Stimulated activated CD4-positive, alpha-beta T cell treated with anti-CD3 and anti-CD28 coated beads, Interleukin-1b, Interleukin-23, amount 100 ng/mL, for 24 hours (primary cell): Measurements from ENCODE around the gene UBALD2.
A peak's percentile ranks its signal among the peaks of the same experiment; 100 is the strongest.
"Not testable (repeated sequence)": the region's sequence is repeated elsewhere in the genome, so short reads cannot be mapped to it uniquely, and the experiment has no call there.

Source experiments
- DNase-seq, 4 experiments: peaks; one replicate each; pipeline ENCODE4 v3.0.0-alpha.2; 2020; ENCODE audit warnings: low read depth in 4 of 4, low spot score in 1 of 4

Gene UBALD2

DNA sequence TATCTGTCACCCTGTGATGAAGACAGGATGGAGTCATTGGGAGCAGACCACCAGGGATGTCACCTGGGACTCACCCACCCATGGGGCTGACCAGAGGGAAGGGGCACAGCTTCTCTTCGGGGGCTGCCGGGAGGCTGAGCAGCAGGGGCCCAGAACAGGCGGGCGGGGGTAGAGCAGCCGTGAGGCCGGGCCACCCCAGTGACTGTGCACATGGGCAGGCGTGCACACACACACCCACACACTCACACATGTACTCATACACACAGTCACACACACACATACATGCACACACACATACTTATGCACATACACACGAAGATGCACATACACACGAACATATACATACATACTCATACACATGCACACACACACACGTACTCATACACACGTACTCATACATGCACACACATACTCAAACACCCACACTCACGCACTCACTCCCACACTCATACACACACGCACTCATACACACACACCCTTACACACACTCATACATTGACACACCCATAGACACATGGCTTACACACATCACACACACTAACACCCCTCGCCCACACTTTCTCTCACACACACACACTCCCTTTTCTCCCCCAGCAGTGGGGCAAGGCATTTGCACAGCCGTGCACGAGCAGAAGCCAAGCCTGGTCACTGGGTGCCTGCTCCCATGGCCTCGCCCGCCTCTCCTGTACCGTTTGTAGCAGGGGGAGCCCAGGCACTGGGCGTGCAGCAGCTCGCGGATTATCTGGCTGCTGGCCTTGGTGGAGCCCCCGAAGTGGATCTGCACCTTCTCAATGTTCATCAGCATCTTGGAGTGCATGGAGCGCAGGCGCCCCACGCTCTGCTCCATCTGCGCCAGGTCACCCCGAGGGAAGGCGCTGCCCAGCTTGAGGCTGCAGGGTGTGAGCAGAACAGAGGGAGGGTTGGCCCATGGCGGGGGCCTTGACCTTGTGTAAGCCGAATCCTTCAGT lies 12.4 kb downstream of the UBALD2 start:
- DNase-seq: no peak

DNA sequence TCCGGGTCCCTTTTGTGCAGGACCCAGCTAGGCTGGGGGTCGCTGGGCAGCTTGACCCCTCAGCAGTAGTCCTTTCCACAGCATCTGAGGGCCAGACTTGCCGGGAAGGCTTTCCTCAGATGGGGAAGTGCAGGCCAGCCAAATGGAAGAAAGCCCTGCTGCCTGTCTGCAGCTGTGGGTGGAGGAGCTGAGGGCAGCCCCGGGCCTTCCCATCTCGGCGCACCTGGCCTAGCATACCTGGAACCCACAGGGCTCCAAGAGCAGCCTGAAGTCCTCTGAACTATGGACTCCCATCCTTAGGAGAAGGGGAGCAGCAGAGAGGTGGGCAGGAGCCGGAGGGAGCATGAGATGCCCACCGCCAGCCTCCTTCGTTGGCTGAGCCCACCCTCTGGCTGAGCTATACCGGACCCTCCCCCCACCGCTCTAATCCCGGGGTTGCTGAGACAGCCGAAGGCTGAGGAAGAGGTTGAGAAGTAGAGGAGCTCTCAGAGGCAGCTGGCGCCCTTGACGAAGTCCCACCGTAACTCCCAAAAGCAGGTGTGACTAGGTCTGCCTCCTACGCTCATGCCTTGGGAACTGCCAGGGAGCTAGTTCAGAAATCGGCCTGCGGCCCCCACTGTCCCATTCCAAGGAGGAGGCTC lies 13.2 kb downstream of the UBALD2 start:
- DNase-seq: no peak

- DNase-seq: peak; percentile 76 to 82 (median 81)
Observed at GRCh38 chr17:76278952-76279741, 14.0 kb downstream of the UBALD2 start.

DNA sequence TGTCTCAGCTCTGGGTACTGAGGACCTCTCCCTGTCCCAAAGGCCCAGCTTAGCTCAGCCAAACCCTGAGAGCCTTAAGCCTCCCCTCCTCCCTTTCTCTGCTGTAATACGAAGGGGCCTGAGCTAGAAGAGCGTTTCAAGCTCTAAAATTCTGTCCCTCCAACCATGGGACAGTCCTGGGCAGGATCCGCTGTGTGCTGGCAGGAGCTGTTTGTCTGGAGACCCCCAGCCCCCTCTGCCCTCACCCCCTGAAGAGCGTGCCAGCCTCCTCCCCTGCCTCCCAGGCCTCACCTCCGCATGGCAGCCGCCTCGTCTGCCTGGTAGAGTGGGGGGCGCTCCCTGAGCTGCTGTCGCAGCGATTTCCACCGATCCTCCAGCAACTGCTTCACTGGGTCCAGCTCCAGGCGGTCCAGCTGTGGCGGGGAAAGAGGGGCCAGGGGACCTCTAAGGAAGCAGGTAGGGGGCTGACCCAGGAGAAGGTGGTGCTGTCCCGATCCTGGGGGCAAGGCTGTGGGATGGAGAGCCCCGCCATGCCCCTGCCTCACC lies 14.7 kb downstream of the UBALD2 start:
- no peak for DNase-seq

DNA sequence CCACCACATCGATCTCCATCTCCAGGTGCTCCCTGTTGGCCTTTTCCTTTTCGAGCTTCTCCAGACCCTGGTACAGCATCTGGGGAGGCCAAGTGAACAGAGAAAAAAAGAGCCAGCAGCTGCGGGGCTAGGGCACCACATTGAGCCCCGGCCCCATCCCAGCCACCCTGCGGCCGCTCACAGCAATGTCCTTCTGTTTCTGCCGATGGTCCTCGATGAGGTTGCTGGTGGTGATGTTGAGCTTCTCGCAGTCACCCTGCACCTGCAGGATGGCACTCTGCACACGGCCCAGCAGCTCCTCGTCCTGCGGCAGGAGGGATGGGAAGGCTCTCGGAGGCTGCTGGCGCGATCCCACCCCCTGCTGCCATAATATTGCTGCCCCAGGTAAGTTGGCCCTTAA lies 15.5 kb downstream of the UBALD2 start:
- DNase-seq: no peak

DNA sequence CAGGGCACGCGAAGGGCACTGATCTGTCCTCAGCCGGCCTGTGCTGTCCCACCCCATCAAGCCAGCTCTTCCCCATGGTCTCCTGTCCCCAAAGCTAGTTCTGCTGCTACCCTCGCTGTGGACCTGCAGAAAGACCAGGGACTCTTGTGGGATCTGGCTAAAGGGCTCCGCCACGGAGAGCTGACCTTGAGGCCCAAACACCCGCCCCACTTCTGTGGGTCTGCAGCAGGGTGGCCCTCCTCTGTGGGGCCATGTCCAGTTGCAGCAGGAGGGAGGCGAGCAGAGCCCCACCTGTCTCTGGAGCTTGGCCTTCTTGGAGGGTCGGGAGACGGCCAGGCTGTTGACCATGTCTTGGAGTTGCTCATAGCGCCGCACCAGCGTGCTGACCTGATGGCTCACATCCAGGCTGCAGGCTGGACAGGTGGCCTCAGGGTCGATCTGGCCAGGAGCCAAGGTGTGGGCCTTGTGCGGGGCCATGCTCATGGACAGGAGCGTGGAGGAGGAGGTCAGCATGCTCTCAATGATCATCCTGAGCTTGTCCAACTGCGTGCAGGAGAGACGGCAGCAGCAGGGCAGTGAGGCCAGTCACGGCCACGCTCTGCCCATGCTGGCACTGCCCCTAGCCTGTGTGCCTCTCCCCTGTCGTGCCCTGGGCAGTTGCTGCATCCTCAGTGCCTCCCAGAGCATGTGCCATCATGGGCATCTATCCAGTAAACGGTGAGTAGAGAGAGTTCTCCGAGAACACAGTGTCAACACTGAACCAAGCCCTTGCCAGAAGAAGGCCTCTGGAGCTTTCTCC lies 16.6 kb downstream of the UBALD2 start:
- no peak for DNase-seq

DNA sequence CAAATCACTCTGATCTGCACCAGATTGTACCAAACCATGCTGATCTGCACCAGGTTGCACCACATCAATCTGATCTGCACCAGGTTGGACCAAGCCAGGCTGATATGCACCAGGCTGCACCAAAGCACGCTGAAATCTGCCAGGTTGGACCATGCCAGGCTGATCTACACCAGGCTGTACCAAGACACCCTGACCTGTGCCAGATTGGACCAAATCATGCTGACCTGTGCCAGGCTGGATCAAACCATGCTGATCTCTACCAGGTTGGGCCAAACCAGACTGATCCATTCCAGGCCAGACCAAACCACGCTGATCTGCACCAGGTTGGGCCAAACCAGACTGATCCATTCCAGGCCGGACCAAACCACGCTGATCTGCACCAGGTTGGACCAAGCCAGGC lies 27.4 kb downstream of the UBALD2 start:
- no peak for DNase-seq

DNA sequence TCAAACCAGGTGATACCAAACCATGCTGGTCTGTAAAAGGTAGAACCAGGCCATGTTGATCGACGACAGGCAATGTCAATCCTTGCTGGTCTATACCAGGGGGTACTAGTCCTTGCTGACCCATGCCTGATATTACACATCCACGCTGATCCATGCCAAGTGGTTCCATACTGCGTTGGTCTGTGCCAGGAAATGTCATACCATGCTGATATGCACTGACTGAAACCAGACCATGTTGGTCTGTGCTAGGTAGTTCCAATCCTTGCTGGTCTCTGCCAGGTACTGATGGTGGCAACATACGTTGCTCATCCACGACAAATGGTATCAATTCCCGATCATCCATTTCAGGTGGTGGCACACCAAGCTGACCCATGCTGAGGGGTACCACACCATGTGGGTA lies 28.0 kb downstream of the UBALD2 start:
- no peak for DNase-seq

DNA sequence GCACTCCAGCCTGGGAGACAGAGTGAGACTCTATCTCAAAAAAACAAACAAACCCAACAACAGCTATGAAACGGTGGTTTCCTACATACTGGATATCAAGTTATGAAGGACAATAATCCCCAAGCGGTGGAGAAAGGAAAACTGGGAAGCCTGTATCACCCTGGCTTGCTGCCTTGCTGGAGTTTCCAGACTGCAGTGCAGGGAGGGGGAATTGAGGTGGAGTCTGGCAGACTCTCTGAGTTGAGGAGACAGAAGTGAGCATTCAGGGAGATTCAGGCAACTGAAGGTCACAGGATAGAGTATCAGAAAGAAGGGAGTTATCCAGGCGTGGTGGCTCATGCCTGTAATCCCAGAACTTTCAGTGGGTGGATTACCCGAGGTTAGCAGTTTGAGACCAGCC lies 31.0 kb downstream of the UBALD2 start:
- no peak for DNase-seq

DNA sequence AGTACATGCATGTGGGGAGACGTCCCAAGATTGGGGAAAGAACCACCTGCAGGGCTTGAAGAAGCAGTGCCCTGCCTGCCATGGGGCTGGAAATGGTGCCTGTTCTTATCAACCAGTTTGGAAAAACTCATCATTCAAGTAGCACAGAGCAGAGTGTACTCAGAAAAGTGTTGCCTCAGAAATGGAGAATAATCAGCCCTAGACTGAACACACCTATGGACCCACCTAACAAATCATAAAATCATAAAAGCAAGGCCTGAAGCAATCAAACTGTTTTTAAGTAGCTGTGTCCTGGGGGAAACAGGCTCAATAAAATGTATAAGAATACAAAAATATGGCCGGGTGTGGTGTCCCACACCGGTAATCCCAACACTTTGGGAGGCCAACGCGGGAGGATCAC lies 31.7 kb downstream of the UBALD2 start:
- no peak for DNase-seq

DNA sequence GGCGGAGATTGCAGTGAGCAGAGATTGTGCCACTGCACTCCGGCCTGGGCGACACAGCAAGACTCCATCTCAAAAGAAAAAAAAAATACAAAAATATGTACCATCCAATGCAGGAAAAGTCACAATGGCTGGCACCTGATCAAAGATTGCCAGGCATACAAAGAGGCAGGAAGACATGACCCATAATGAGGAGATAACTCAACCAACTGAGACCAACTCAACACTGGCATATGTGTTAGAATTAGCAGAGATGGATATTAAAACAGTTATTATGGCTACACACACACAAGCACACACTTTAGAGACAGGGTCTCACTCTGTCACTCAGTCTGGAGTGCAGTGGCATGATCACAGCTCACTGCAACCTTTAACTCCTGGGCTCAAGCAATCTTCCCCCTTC lies 32.3 kb downstream of the UBALD2 start:
- no peak for DNase-seq

DNA sequence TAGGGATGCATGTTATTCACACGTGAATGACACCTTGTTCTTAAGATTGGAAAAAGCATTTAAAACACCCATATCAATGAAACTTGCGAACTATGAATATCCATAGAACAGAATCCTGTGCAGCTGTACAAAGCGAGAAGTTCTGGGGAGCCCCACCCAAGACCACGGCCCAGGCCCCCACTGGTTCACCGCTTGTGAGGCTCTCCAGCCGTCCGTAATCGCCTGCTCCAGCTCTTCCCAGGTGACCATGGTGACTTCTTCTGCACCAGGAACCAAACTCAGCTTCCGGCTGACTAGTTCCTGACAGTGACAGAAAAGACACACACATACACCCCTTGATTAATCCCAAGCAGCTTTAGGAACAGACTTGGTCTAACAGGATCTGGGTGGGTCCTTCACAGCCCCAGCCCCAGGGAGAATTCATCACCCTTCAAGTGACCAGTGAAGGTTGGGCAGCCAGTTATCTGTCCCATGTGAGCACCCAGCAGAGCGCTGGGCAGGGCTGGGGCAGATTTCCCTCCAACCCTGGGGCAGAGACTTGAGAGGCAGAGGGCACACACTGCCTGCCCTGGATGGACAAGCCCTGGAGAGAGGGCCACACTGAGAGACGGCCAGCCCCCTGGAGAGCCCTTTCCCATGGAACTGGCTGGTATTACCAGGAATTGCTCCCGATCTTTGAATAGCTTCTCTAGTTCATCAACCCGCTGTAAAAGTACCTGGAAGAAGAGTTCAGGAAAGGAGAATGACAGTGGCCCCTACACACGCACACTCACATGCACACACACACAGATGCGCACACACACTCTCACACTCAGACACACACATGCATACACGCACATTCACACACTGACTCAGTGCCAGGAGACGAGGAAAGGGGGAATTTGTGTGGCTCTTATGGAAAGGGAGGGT lies 39.3 kb downstream of the UBALD2 start:
- no peak for DNase-seq

- not testable (repeated sequence) for DNase-seq
Observed at GRCh38 chr17:76305135-76305454, 39.9 kb downstream of the UBALD2 start.

DNA sequence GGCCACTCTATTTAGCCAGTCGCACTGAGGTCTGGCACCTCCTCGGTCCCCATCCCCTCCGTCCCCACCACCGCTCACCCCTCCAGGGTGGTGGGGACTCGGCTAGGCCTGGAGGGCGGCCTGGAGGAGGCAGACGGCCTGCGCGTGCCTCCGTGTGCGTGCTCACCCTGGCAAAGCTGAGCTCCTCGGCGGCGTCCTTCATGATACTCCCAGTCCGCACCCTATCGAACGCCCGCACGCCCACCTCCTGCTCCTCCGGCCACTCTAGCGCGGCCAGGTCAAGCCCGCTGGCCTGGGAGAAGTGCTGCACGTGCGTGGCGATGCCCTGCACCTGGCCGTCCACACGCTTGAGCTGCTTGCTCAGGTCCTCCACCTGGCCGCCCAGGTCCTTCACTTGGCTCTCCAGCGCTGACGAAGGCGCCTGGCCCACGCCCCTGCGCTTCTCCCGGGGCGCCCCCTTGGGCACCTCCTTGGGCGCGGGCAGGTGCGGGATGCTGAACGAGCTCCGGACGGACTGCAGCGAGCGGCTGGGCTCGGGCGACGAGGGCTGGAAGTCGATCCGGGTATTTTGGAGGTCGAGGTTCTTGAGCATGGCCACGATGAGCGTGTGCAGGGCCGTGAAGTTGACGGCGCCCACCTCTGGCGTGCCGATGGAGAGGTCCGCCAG lies 42.3 kb downstream of the UBALD2 start:
- no peak for DNase-seq

- DNase-seq: no peak
Observed at GRCh38 chr17:76307966-76308338, 42.8 kb downstream of the UBALD2 start, which contains the start of gene QRICH2. Gene QRICH2 (minus strand): TSS chr17:76308276. CDS start chr17:76307998, 278 bp downstream.

GRCh38 chr17:76309461-76309860 lies 44.3 kb downstream of the UBALD2 start:
- no peak for DNase-seq

DNA sequence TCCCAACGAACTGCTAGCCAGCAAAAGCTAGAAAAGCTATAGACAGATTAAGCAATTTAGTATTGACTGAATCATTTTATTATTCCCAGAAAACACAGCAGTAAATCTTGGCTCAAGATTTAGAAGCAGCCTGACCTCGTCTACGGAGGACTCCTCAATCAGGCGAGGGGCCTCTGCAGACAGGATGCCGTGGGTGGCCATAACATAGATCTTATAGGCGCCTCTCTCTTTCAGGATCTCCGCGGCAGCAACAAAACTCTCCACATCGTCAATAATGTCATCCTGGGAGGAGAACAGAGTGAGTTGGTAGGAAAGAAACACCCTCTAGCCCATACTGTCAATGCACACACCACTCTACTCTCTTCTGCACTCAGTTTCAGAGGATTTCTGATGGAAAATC lies 47.6 kb downstream of the UBALD2 start:
- DNase-seq: no peak

DNA sequence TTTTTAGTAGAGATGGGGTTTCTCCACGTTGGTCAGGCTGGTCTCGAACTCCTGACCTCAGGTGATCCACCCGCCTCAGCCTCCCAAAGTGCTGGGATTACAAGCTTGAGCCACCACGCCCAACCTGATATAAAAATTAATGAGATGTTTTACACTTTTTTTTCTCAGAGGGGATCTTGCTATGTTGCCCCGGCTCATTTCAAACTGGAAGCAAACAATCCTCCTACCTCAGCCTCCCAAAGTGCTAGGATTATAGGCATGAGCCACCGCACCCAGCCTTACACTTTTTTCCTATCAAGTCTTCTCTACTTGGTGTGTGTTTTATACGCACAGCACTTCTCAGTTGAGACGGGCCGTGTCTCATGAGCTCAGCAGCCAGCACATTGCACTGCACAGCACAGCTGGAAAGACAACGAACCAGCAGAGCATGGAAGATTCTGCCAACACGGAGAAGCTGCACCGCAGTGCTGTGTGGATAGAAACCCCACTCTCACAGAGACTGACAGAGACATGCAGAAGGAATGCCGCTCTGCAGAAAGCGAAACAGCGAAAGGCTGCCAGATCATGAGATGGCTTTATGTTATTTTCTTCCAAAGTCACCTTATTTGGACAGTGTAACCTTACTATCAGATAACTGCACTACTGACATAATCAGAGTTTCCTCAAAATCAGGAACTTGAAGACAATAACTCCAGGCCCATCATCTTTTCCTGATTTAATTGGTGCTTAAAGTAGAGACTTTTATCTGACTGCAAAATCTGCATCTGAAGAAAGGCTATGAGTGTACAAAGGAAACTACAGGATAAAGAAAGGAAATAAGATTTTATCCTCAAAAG lies 49.5 kb downstream of the UBALD2 start:
- no peak for DNase-seq
